ENCODE data around the gene MT3. TPM values are rescaled to one million over a fixed set of nuclear protein-coding genes. Genes with fewer than 3 reads are reported as not detected.

Gene MT3
- total RNA-seq, 1 experiment from 2014 or later, result 0.77 TPM

DNA sequence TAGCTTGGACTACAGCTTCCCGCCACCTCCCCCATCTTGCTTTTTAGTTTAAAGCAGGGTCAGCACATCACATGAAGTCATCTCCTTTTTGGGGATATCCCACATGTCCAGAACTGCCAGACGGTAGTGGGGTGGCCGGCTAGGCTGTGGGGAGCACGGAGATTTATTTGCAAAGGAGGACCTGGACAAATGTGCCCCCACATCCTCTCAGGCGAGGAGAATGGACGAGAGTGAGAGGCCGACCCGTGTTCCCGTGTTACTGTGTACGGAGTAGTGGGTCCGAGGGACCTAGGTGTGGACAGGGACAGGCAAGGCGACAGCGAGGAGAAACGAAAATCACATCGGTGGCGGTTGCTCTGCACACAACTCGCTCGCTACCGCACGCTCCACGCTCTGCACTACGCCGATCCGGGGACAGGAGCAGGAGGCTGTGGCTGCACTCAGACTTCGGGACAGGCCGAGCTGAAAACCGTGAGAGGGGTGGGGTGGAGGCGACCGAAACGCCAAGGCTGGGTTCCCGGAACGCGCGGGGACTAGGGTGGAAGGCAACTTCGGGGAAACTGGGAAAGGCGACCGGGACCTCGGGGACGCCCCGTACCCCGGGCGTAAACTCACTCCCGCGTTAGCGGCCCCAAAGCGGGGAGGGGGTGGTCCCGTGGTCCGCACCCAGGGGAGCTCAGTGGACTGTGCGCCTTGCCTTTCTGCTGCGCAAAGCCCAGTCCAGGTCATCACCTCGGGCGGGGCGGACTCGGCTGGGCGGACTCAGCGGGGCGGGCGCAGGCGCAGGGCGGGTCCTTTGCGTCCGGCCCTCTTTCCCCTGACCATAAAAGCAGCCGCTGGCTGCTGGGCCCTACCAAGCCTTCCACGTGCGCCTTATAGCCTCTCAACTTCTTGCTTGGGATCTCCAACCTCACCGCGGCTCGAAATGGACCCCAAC, 48.8 kb downstream of the MT3 start, which contains the start of gene MT1A (continued):
- TF ChIP-seq ATF1 (CRISPR knock-in tag; IDR thresholded peaks at IDR 0.05) (no peak), ZNF532 (CRISPR knock-in tag; IDR thresholded peaks at IDR 0.05; ENCODE audit: borderline replicate concordance) (no peak), FOXP1 (CRISPR knock-in tag; IDR thresholded peaks at IDR 0.05; ENCODE audit: borderline replicate concordance) (no peak), RORB (CRISPR knock-in tag; IDR thresholded peaks at IDR 0.05) (no peak), ZNF396 (CRISPR knock-in tag; IDR thresholded peaks at IDR 0.05; ENCODE audit: borderline replicate concordance) (no peak), USF2 (CRISPR knock-in tag; IDR thresholded peaks at IDR 0.05) (no peak), CBFB (CRISPR knock-in tag; IDR thresholded peaks at IDR 0.05; ENCODE audit: low read depth) (no peak), ZNF232 (CRISPR knock-in tag; IDR thresholded peaks at IDR 0.05) (no peak), NFATC4 (CRISPR knock-in tag; IDR thresholded peaks at IDR 0.05) (no peak), TEAD1 (CRISPR knock-in tag; IDR thresholded peaks at IDR 0.05) (no peak), NR2C2 (CRISPR knock-in tag; IDR thresholded peaks at IDR 0.05) (no peak), ZNF263 (CRISPR knock-in tag; IDR thresholded peaks at IDR 0.05; ENCODE audit: low read depth) (peak; percentile 52; the same call in 1 of the 2 replicates), ETV6 (CRISPR knock-in tag; IDR thresholded peaks at IDR 0.05) (no peak), TEAD4 (CRISPR knock-in tag; IDR thresholded peaks at IDR 0.05) (no peak), GABPB1 (CRISPR knock-in tag; IDR thresholded peaks at IDR 0.05) (0 out of 2 replicates have a peak, but pooled peaks have one; percentile 15), OVOL2 (CRISPR knock-in tag; IDR thresholded peaks at IDR 0.05; ENCODE audit: borderline replicate concordance) (no peak), SMAD3 (CRISPR knock-in tag; IDR thresholded peaks at IDR 0.05; ENCODE audit: borderline replicate concordance) (no peak), SP1 (CRISPR knock-in tag; conservative IDR thresholded peaks at IDR 0.05) (0 out of 2 replicates have a peak, but pooled peaks have one; percentile 18)
- TF ChIP-seq, protein P1, sequence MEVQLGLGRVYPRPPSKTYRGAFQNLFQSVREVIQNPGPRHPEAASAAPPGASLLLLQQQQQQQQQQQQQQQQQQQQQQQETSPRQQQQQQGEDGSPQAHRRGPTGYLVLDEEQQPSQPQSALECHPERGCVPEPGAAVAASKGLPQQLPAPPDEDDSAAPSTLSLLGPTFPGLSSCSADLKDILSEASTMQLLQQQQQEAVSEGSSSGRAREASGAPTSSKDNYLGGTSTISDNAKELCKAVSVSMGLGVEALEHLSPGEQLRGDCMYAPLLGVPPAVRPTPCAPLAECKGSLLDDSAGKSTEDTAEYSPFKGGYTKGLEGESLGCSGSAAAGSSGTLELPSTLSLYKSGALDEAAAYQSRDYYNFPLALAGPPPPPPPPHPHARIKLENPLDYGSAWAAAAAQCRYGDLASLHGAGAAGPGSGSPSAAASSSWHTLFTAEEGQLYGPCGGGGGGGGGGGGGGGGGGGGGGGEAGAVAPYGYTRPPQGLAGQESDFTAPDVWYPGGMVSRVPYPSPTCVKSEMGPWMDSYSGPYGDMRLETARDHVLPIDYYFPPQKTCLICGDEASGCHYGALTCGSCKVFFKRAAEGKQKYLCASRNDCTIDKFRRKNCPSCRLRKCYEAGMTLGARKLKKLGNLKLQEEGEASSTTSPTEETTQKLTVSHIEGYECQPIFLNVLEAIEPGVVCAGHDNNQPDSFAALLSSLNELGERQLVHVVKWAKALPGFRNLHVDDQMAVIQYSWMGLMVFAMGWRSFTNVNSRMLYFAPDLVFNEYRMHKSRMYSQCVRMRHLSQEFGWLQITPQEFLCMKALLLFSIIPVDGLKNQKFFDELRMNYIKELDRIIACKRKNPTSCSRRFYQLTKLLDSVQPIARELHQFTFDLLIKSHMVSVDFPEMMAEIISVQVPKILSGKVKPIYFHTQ (CRISPR knock-in tag; IDR thresholded peaks at IDR 0.05), result no peak
- TF ChIP-seq, protein P2, sequence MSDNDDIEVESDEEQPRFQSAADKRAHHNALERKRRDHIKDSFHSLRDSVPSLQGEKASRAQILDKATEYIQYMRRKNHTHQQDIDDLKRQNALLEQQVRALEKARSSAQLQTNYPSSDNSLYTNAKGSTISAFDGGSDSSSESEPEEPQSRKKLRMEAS (CRISPR knock-in tag; IDR thresholded peaks at IDR 0.05), result peak; percentile 46; the same call in 1 of the 2 replicates
- TF ChIP-seq, protein P3, sequence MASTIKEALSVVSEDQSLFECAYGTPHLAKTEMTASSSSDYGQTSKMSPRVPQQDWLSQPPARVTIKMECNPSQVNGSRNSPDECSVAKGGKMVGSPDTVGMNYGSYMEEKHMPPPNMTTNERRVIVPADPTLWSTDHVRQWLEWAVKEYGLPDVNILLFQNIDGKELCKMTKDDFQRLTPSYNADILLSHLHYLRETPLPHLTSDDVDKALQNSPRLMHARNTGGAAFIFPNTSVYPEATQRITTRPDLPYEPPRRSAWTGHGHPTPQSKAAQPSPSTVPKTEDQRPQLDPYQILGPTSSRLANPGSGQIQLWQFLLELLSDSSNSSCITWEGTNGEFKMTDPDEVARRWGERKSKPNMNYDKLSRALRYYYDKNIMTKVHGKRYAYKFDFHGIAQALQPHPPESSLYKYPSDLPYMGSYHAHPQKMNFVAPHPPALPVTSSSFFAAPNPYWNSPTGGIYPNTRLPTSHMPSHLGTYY (CRISPR knock-in tag; IDR thresholded peaks at IDR 0.05), result no peak
- TF ChIP-seq, protein P4, sequence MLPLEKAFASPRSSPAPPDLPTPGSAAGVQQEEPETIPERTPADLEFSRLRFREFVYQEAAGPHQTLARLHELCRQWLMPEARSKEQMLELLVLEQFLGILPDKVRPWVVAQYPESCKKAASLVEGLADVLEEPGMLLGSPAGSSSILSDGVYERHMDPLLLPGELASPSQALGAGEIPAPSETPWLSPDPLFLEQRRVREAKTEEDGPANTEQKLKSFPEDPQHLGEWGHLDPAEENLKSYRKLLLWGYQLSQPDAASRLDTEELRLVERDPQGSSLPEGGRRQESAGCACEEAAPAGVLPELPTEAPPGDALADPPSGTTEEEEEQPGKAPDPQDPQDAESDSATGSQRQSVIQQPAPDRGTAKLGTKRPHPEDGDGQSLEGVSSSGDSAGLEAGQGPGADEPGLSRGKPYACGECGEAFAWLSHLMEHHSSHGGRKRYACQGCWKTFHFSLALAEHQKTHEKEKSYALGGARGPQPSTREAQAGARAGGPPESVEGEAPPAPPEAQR (CRISPR knock-in tag; IDR thresholded peaks at IDR 0.05), result no peak
